H1 (cell line): Measurements from ENCODE around the gene MKKS. TPM values are rescaled to one million over a fixed set of nuclear protein-coding genes. Genes with fewer than 3 reads are reported as not detected.

Experiments
- CTCF ChIA-PET: fragments of 300-600 bp; sonication (Branson Sonifier 250); formaldehyde crosslinking; loops from one replicate; lab custom pipeline; 2021; ENCODE audit not compliant: partially characterized antibody; lab: Charles Lee
- POLR2A ChIA-PET: fragments of 300-600 bp; sonication (Branson Sonifier 250); formaldehyde crosslinking; loops from one replicate; lab custom pipeline; 2021; ENCODE audit warnings: inconsistent platforms; ENCODE audit not compliant: partially characterized antibody; lab: Charles Lee
- DNase-seq, 2 experiments: peaks; one replicate each; pipeline versions ENCODE4 v3.0.0 to v3.0.0-alpha.2; 2010 to 2022; ENCODE audit warnings: low spot score in 2 of 2, low read depth in 1 of 2, mixed read lengths in 1 of 2
- FAIRE-seq: peaks from 2 replicates; lab custom pipeline; 2011; peaks lifted over from hg19 to GRCh38; lab: Jason Lieb, UNC
- H2AFZ ChIP-seq: 2 replicates; pipeline ENCODE4 v1.8.1; 2012; ENCODE audit warnings: low read length, inconsistent platforms
- H2AK5ac ChIP-seq: 2 replicates; pipeline ENCODE4 v1.6.1; 2013; ENCODE audit warnings: low read depth, low read length
- H2BK120ac ChIP-seq: replicated peaks from 2 replicates; pipeline ENCODE3; 2013; ENCODE audit warnings: low read depth, low read length, inconsistent platforms
- H2BK12ac ChIP-seq: 2 replicates; pipeline ENCODE4 v1.6.1; 2013; ENCODE audit warnings: low read depth, low read length
- H2BK15ac ChIP-seq: 2 replicates; pipeline ENCODE4 v1.6.1; 2013; ENCODE audit warnings: low read length
- H2BK20ac ChIP-seq: 2 replicates; pipeline ENCODE4 v1.6.1; 2013; ENCODE audit warnings: low read length
- H2BK5ac ChIP-seq: 2 replicates; pipeline ENCODE4 v1.6.1; 2013; ENCODE audit warnings: low read depth, low read length
- H3K14ac ChIP-seq: 2 replicates; pipeline ENCODE4 v1.6.1; 2013; ENCODE audit warnings: inconsistent platforms; ENCODE audit not compliant: insufficient read length
- H3K18ac ChIP-seq: 2 replicates; pipeline ENCODE4 v1.6.1; 2013; ENCODE audit warnings: low read length; ENCODE audit errors: extremely low read depth
- H3K23ac ChIP-seq: 2 replicates; pipeline ENCODE4 v1.6.1; 2013; ENCODE audit warnings: inconsistent platforms; ENCODE audit not compliant: insufficient read length
- H3K23me2 ChIP-seq: 2 replicates; pipeline ENCODE4 v1.6.1; 2013; ENCODE audit warnings: low read depth, low read length
- H3K27ac ChIP-seq: 2 replicates; pipeline ENCODE4 v1.6.1; 2011; ENCODE audit warnings: low read depth, low read length, inconsistent platforms
- H3K27me3 ChIP-seq, 4 experiments: replicated peaks in 1 of 4; 1 replicate in 1 of 4; 2 replicates in 3 of 4; pipeline versions ENCODE4 v1.6.1 to v1.8.1; 2011 to 2013; ENCODE audit warnings: low read length in 3 of 4, mild to moderate bottlenecking in 3 of 4, inconsistent platforms in 2 of 4, mixed read lengths in 2 of 4, moderate library complexity in 1 of 4; ENCODE audit not compliant: control insufficient read depth in 3 of 4, insufficient read depth in 3 of 4; ENCODE audit errors: extremely low read depth in 1 of 4
- H3K36me3 ChIP-seq, 4 experiments: 2 replicates each; pipeline versions ENCODE4 v1.6.1 to v1.8.1; 2011 to 2013; ENCODE audit warnings: mild to moderate bottlenecking in 4 of 4, low read length in 3 of 4, moderate library complexity in 2 of 4, control low read depth in 1 of 4, inconsistent platforms in 1 of 4; ENCODE audit not compliant: insufficient read depth in 4 of 4, control insufficient read depth in 2 of 4
- H3K4ac ChIP-seq: replicated peaks from 2 replicates; pipeline ENCODE3; 2013; ENCODE audit warnings: low read length, low read depth, mixed read lengths, inconsistent platforms; ENCODE audit not compliant: insufficient read length
- H3K4me1 ChIP-seq, 4 experiments: replicated peaks in 1 of 4; 1 replicate in 1 of 4; 2 replicates in 3 of 4; pipeline versions ENCODE4 v1.6.1 to v1.8.1; 2011 to 2013; ENCODE audit warnings: low read length in 3 of 4, inconsistent platforms in 2 of 4, mixed read lengths in 1 of 4; ENCODE audit not compliant: insufficient read depth in 4 of 4, control insufficient read depth in 3 of 4
- H3K4me2 ChIP-seq, 2 experiments: 2 replicates each; pipeline versions ENCODE4 v1.6.1 to v1.8.1; 2011 to 2013; ENCODE audit warnings: low read depth in 2 of 2, low read length in 2 of 2, control low read depth in 1 of 2, inconsistent platforms in 1 of 2, mild to moderate bottlenecking in 1 of 2; ENCODE audit not compliant: insufficient read depth in 1 of 2
- H3K4me3 ChIP-seq, 4 experiments: fragments of 200-600, 300-600 bp in 1 of 4; sonication (generic), shearing (Covaris generic), sonication (Bioruptor Twin) in 1 of 4; 2 replicates each; pipeline versions ENCODE4 v1.5.1 to v1.8.1; 2011 to 2016; ENCODE audit warnings: low read length in 4 of 4, low read depth in 3 of 4, control low read depth in 2 of 4, inconsistent platforms in 2 of 4, mild to moderate bottlenecking in 2 of 4, mixed read lengths in 1 of 4, moderate library complexity in 1 of 4; ENCODE audit not compliant: insufficient read depth in 2 of 4; ENCODE audit errors: extremely low read depth in 1 of 4
- H3K56ac ChIP-seq: replicated peaks from 2 replicates; pipeline ENCODE3; 2013; ENCODE audit warnings: low read depth, mild to moderate bottlenecking, mixed read lengths, low read length, inconsistent platforms; ENCODE audit not compliant: insufficient read length
- H3K79me1 ChIP-seq: 2 replicates; pipeline ENCODE4 v1.6.1; 2013; ENCODE audit warnings: low read depth, low read length, control low read depth
- H3K79me2 ChIP-seq, 2 experiments: 2 replicates each; pipeline versions ENCODE4 v1.6.1 to v1.8.1; 2012 to 2013; ENCODE audit warnings: low read length in 2 of 2, mild to moderate bottlenecking in 2 of 2, inconsistent platforms in 1 of 2; ENCODE audit not compliant: insufficient read depth in 2 of 2, control insufficient read depth in 1 of 2
- H3K9ac ChIP-seq, 4 experiments: replicated peaks in 1 of 4; 1 replicate in 1 of 4; 2 replicates in 3 of 4; pipeline versions ENCODE4 v1.6.1 to v1.8.1; 2011 to 2013; ENCODE audit warnings: low read depth in 3 of 4, low read length in 3 of 4, control low read depth in 2 of 4, mild to moderate bottlenecking in 2 of 4, moderate library complexity in 2 of 4, inconsistent platforms in 1 of 4; ENCODE audit errors: extremely low read depth in 1 of 4
- H3K9me3 ChIP-seq, 2 experiments: 2 replicates each; pipeline versions ENCODE4 v1.6.1 to v1.8.1; 2012 to 2013; ENCODE audit warnings: mild to moderate bottlenecking in 2 of 2, moderate library complexity in 2 of 2, control low read depth in 1 of 2, inconsistent platforms in 1 of 2, low read depth in 1 of 2, low read length in 1 of 2, mixed read lengths in 1 of 2; ENCODE audit not compliant: insufficient read depth in 2 of 2
- H4K20me1 ChIP-seq, 2 experiments: replicated peaks in 1 of 2; 2 replicates each; pipeline versions ENCODE3 to v1.8.1; 2011 to 2013; ENCODE audit warnings: inconsistent platforms in 2 of 2, low read length in 2 of 2, mild to moderate bottlenecking in 1 of 2; ENCODE audit not compliant: insufficient read depth in 2 of 2, control insufficient read depth in 1 of 2
- H4K5ac ChIP-seq: 2 replicates; pipeline ENCODE4 v1.6.1; 2013; ENCODE audit warnings: low read length, low read depth, mixed read lengths, inconsistent platforms; ENCODE audit not compliant: insufficient read length
- H4K8ac ChIP-seq: 2 replicates; pipeline ENCODE4 v1.8.0; 2013; ENCODE audit warnings: mild to moderate bottlenecking, moderate library complexity, low read length, inconsistent platforms; ENCODE audit not compliant: insufficient read depth; ENCODE audit errors: extremely low read depth
- H4K91ac ChIP-seq: replicated peaks from 2 replicates; pipeline ENCODE3; 2013; ENCODE audit warnings: low read length, mixed read lengths, inconsistent platforms; ENCODE audit not compliant: insufficient read length
- ASH2L ChIP-seq: fragments of 200-600, 300-600 bp; sonication (generic); IDR thresholded peaks from one replicate; pipeline ENCODE4 v1.7.1; 2017; ENCODE audit warnings: low read length
- BACH1 ChIP-seq: IDR thresholded peaks from 2 replicates; pipeline ENCODE4 v1.6.1; 2012; ENCODE audit warnings: low read length, improper control_type of control experiment
- PHF8 ChIP-seq: fragments of 200-600 bp; sonication (generic); conservative IDR thresholded peaks from 2 replicates; pipeline ENCODE4 v1.7.1; 2012; ENCODE audit warnings: low read depth, mild to moderate bottlenecking, inconsistent platforms, low read length, moderate library complexity
- POLR2AphosphoS5 ChIP-seq: IDR thresholded peaks from 2 replicates; pipeline ENCODE4 v1.6.1; 2011; ENCODE audit warnings: low read depth, low read length
- SIN3A ChIP-seq, 2 experiments: IDR thresholded peaks in 1 of 2; conservative IDR thresholded peaks in 1 of 2; 2 replicates each; pipeline ENCODE4 v1.6.1; 2011 to 2012; ENCODE audit warnings: low read length in 2 of 2, improper control_type of control experiment in 1 of 2, low read depth in 1 of 2, mild to moderate bottlenecking in 1 of 2
- SIX5 ChIP-seq: IDR thresholded peaks from 2 replicates; pipeline ENCODE4 v1.6.1; 2011; ENCODE audit warnings: mild to moderate bottlenecking, low read depth, low read length
- TCF12 ChIP-seq: IDR thresholded peaks from 2 replicates; pipeline ENCODE4 v1.6.1; 2011; ENCODE audit warnings: low read depth, mild to moderate bottlenecking, low read length
- WGBS, 2 experiments: shearing (Covaris generic) in 1 of 2; methylation state at CpG; one replicate each; pipeline versions ENCODE4 v1.1.6 to v1.1.7; 2013 to 2015; ENCODE audit warnings: low lambda C conversion rate in 2 of 2, mixed read lengths in 2 of 2, inconsistent platforms in 1 of 2, low coverage in 1 of 2, missing lambda C conversion rate in 1 of 2; ENCODE audit not compliant: insufficient replicate concordance in 2 of 2, insufficient coverage in 1 of 2, insufficient read length in 1 of 2; ENCODE audit errors: extremely low coverage in 1 of 2, missing lambda C conversion rate in 1 of 2; 5-methylcytosine and 5-hydroxymethylcytosine counted together
- long read RNA-seq, 2 experiments: library from RNA in 1 of 2; library from capped mRNA in 1 of 2; stranded (forward); transcript quantifications; one replicate each; pipeline ENCODE4 v2.0.0, GENCODE V29; 2021; ENCODE audit warnings: inconsistent platforms in 1 of 2
- polyA minus RNA-seq, 3 experiments: library from RNA; depleted of rRNA, polyadenylated mRNA; stranded (reverse); fragments of >200 nt; gene quantifications; 1 replicate in 2 of 3; 2 replicates in 1 of 3; pipeline ENCODE4 v1.2.3, GENCODE V29; 2011
- polyA plus RNA-seq, 7 experiments: library from polyadenylated mRNA; depleted of rRNA in 3 of 7; stranded (reverse) in 5 of 7; unstranded in 2 of 7; fragments of >200 nt in 5 of 7; fragments of 200-250 nt in 2 of 7; gene quantifications; 1 replicate in 5 of 7; 2 replicates in 1 of 7; 4 replicates in 1 of 7; pipeline versions ENCODE4 v1.2.1 to v1.2.3, GENCODE V29; 2011 to 2013; ENCODE audit warnings: missing spikeins in 2 of 7, mixed read lengths in 2 of 7
- total RNA-seq: library from RNA; stranded (reverse); fragmentation: NEBNext Ultra II Directional; extraction: Animal tissue kit (Norgen Biotek cat#: 25700); gene quantifications from 2 replicates; pipeline ENCODE4 v1.2.1, GENCODE V29; 2021

MKKS gene
- 21.7 and 24.8 TPM in 2 replicates for total RNA-seq
- 8.3 and 15.9 TPM in 2 replicates for polyA plus RNA-seq (2011; rRNA removed)
- 14.9 TPM for polyA plus RNA-seq (2011; cell fraction: cytosol; rRNA removed)
- polyA plus RNA-seq (2011; cell fraction: nucleus; rRNA removed), result 7.0 TPM
- polyA plus RNA-seq (2012, experiment 1 of 2), result 15.4 to 22.0 TPM (median 17.2 TPM) in 4 replicates
- polyA plus RNA-seq (2012, experiment 2 of 2), result 2.2 TPM
- polyA plus RNA-seq (2013, experiment 1 of 2), result 14.7 TPM
- polyA plus RNA-seq (2013, experiment 2 of 2), result 16.0 TPM
- 22.1 and 22.3 TPM in 2 replicates for polyA minus RNA-seq (2011; rRNA and poly(A)+ RNA removed)
- polyA minus RNA-seq (2011; cell fraction: cytosol; rRNA and poly(A)+ RNA removed), result 10.3 TPM
- polyA minus RNA-seq (2011; cell fraction: nucleus; rRNA and poly(A)+ RNA removed), result 9.2 TPM
- long read RNA-seq, experiment 1, full-length matches to known transcripts, result 11 of 71 reads
- long read RNA-seq, experiment 1, partial matches to known transcripts, result 54 of 71 reads
- long read RNA-seq, experiment 1, other reads (novel, unspliced or antisense), result 6 of 71 reads
- long read RNA-seq, experiment 2, full-length matches to known transcripts, result 22 of 40 reads
- long read RNA-seq, experiment 2, partial matches to known transcripts, result 11 of 40 reads
- long read RNA-seq, experiment 2, other reads (novel, unspliced or antisense), result 7 of 40 reads

GRCh38 chr20:10433623-10434466, at the start of gene MKKS:
MKKS (minus strand) TSS chr20:10434222; CDS start chr20:10413514, 20,708 bp downstream.
- ChIA-PET CTCF (interaction anchor here (0.5 to 2.2 kb wide), 9 partner anchors 9 to 602 kb away, joined by 3 to 6 read pairs (median 3); no protein-coding TSS in a partner anchor), POLR2A (interaction anchor here (0.7 to 2.3 kb wide), 18 partner anchors 9 to 1010 kb away, joined by 3 to 10 read pairs (median 3); partner anchors contain the start of genes ANKEF1 and PAK5)
- 0% methylated on average over 69 of the region's 73 CpGs; no CpG with 5 or more reads in 1 of the 2 experiments for WGBS, 2 experiments
- TF ChIP-seq SIN3A (conservative IDR thresholded peaks at IDR 0.05 in 1 of 2, IDR thresholded peaks at IDR 0.05 in 1 of 2; ENCODE audit: low read depth in 1 of 2, low read length in 2 of 2) (no peak), PHF8 (peak; percentile 77), SIX5 (0 out of 2 replicates have a peak, but pooled peaks have one; percentile 0), POLR2AphosphoS5 (no peak; the same call in 1 of the 2 replicates), BACH1 (peak; percentile 50; the same call in 1 of the 2 replicates), ASH2L (peak; percentile 87), TCF12 (peak; percentile 31; the same call in 1 of the 2 replicates)

More at GRCh38 chr20:10433623-10434466, at the start of gene MKKS:
- Histone ChIP-seq H3K14ac (peak within 1 kb of the TSS; percentile 25), H3K79me2 (peaks cover 0 to 65% of the 10 kb centered on the region in 2 experiments; a peak in 2 of 4 replicates), H4K5ac (peak within 1 kb of the TSS; percentile 89), H2AFZ (peak within 1 kb of the TSS; percentile 11; the same call in 1 of the 2 replicates), H2BK15ac (peak within 1 kb of the TSS; percentile 14; the same call in 1 of the 2 replicates), H3K9me3 (no peaks in the 10 kb centered on the region), H3K27me3 (no peaks in the 10 kb centered on the region), H3K4me3 (peak within 1 kb of the TSS; percentile 57 to 88 (median 76)), H3K27ac (peak within 1 kb of the TSS; percentile 83), H3K79me1 (peaks cover 13% of the 10 kb centered on the region; the same call in 1 of the 2 replicates), H3K56ac (peak within 1 kb of the TSS; percentile 17), H3K4ac (peak within 1 kb of the TSS; percentile 71), H2BK120ac (peak within 1 kb of the TSS; percentile 49), H2BK5ac (peak within 1 kb of the TSS; percentile 92), H2BK12ac (peak within 1 kb of the TSS; percentile 45; the same call in 1 of the 2 replicates), H2AK5ac (peak within 1 kb of the TSS; percentile 91), H3K36me3 (peaks cover 0 to 2% (median 0%) of the 10 kb centered on the region in 4 experiments; a peak in 1 of 8 replicates), H2BK20ac (no peak within 1 kb of the TSS), H4K8ac (peak within 1 kb of the TSS; percentile 94), H3K18ac (peak within 1 kb of the TSS; percentile 89), H3K9ac (peak within 1 kb of the TSS; percentile 74 to 86 (median 80)), H3K23me2 (peaks cover 10% of the 10 kb centered on the region), H3K4me1 (no peaks in the 10 kb centered on the region), H4K20me1 (peaks cover 0 to 6% of the 10 kb centered on the region in 2 experiments), H4K91ac (peak within 1 kb of the TSS; percentile 86), H3K4me2 (peak within 1 kb of the TSS; percentile 88 to 97), H3K23ac (no peak within 1 kb of the TSS)
- FAIRE-seq, result no peak
- DNase-seq, result peak; percentile 44 to 92
